HepG2 (cell line): Measurements from ENCODE around the gene TMSB15B. TPM values are rescaled to one million over a fixed set of nuclear protein-coding genes. Genes with fewer than 3 reads are reported as not detected.
"Not testable (repeated sequence)": the region's sequence is repeated elsewhere in the genome, so short reads cannot be mapped to it uniquely, and the experiment has no call there.

Experiments
- ATAC-seq: fragments of 200-7000 bp; cut with Tn5 transposase; 3 replicates; pipeline ENCODE4 v1.9.1; 2020; ENCODE audit warnings: mild to moderate bottlenecking, moderate library complexity
- BruUV-seq: library from RNA; stranded (reverse); fragments of 400-500 nt; replicated peaks from 2 replicates; lab custom pipeline; 2021; lab: Mats Ljungman, UMichigan
- CTCF ChIA-PET: fragments of 300-600 bp; formaldehyde crosslinking; extraction: SDS; loops from one replicate; lab custom pipeline; 2021; ENCODE audit warnings: low total read pairs, inconsistent platforms, low intra/inter-chr PET ratio; lab: Yijun Ruan, JAX
- POLR2A ChIA-PET: fragments of 350-600 bp; sonication (Branson Sonifier 250); formaldehyde crosslinking; loops from one replicate; lab custom pipeline; 2020; ENCODE audit warnings: antibody characterized with exemption, inconsistent platforms; lab: Yijun Ruan, JAX
- DNase-seq: peaks from one replicate; pipeline ENCODE4 v3.0.0-alpha.2; 2015; ENCODE audit warnings: low spot score
- FAIRE-seq: peaks from 3 replicates; lab custom pipeline; 2011; peaks lifted over from hg19 to GRCh38; lab: Jason Lieb, UNC
- H2AFZ ChIP-seq: one replicate; pipeline ENCODE4 v1.6.1; 2011; ENCODE audit warnings: low read length, inconsistent platforms
- H3K27ac ChIP-seq: fragments of 300-600 bp; 3 replicates; pipeline ENCODE4 v1.8.0; 2011; ENCODE audit warnings: mixed run types, mild to moderate bottlenecking, mixed read lengths, low read length, inconsistent platforms; ENCODE audit not compliant: insufficient read depth; ENCODE audit errors: extremely low read length
- H3K27me3 ChIP-seq, 2 experiments: fragments of 200-600 bp in 1 of 2; 2 replicates in 1 of 2; 3 replicates in 1 of 2; pipeline versions ENCODE4 v1.6.0 to v1.8.0; 2011; ENCODE audit warnings: low read length in 2 of 2, mild to moderate bottlenecking in 2 of 2, moderate library complexity in 2 of 2, inconsistent platforms in 1 of 2; ENCODE audit not compliant: insufficient read depth in 2 of 2, control insufficient read depth in 1 of 2
- H3K36me3 ChIP-seq, 2 experiments: fragments of 200-600 bp in 1 of 2; replicated peaks in 1 of 2; 2 replicates in 1 of 2; 3 replicates in 1 of 2; pipeline versions ENCODE4 v1.5.1 to v1.8.0; 2011; ENCODE audit warnings: low read length in 2 of 2, inconsistent platforms in 1 of 2; ENCODE audit not compliant: insufficient read depth in 2 of 2, control insufficient read depth in 1 of 2
- H3K4me1 ChIP-seq: 2 replicates; pipeline ENCODE4 v1.5.1; 2012; ENCODE audit warnings: low read length, inconsistent platforms; ENCODE audit not compliant: insufficient read depth
- H3K4me2 ChIP-seq: 2 replicates; pipeline ENCODE4 v1.6.0; 2011; ENCODE audit warnings: low read depth, low read length, inconsistent platforms
- H3K4me3 ChIP-seq, 3 experiments: fragments of 200-600 bp in 1 of 3; sonication (generic), shearing (Covaris generic) in 1 of 3; replicated peaks in 1 of 3; 2 replicates each; pipeline ENCODE4 v1.5.1; 2011 to 2016; ENCODE audit warnings: low read length in 3 of 3, inconsistent platforms in 2 of 3, low read depth in 2 of 3, mild to moderate bottlenecking in 2 of 3, control low read depth in 1 of 3, mixed read lengths in 1 of 3; ENCODE audit not compliant: insufficient read depth in 1 of 3
- H3K79me2 ChIP-seq: one replicate; pipeline ENCODE4 v1.6.1; 2011; ENCODE audit warnings: low read length, inconsistent platforms; ENCODE audit not compliant: insufficient read depth
- H3K9ac ChIP-seq: 2 replicates; pipeline ENCODE4 v1.6.0; 2011; ENCODE audit warnings: mild to moderate bottlenecking, low read depth, low read length, inconsistent platforms; ENCODE audit not compliant: insufficient read depth
- H3K9me3 ChIP-seq: 2 replicates; pipeline ENCODE4 v1.5.1; 2012; ENCODE audit warnings: mild to moderate bottlenecking, low read length
- H4K20me1 ChIP-seq: 2 replicates; pipeline ENCODE4 v1.6.0; 2011; ENCODE audit warnings: inconsistent platforms, mild to moderate bottlenecking, low read length, moderate library complexity; ENCODE audit not compliant: insufficient read depth
- CBX5 ChIP-seq: sonication (generic); formaldehyde crosslinking; IDR thresholded peaks from 2 replicates; pipeline ENCODE4 v1.4.0; 2020; ENCODE audit warnings: missing genetic modification reagents, borderline replicate concordance
- CEBPB ChIP-seq: IDR thresholded peaks from 2 replicates; pipeline ENCODE4 v1.6.1; 2011; ENCODE audit warnings: low read depth, low read length, improper control_type of control experiment, borderline replicate concordance
- IKZF4 ChIP-seq: sonication (generic); formaldehyde crosslinking; IDR thresholded peaks from 2 replicates; pipeline ENCODE4 v1.5.1; 2020; ENCODE audit warnings: borderline replicate concordance, mild to moderate bottlenecking, low read depth, missing genetic modification reagents; ENCODE audit errors: not compliant biosample characterization
- KDM5A ChIP-seq: fragments of 200-600 bp; sonication (generic); IDR thresholded peaks from 2 replicates; pipeline ENCODE4 v1.7.0; 2018; ENCODE audit warnings: antibody characterized with exemption, mild to moderate bottlenecking, low read length, borderline replicate concordance
- NFIB ChIP-seq: sonication (generic); formaldehyde crosslinking; IDR thresholded peaks from 2 replicates; pipeline ENCODE4 v1.9.0; 2021; ENCODE audit warnings: missing genetic modification reagents, mild to moderate bottlenecking, borderline replicate concordance
- RFX3 ChIP-seq: IDR thresholded peaks from 2 replicates; pipeline ENCODE4 v1.6.1; 2016; ENCODE audit warnings: missing biosample characterization, missing genetic modification reagents
- ZNF350 ChIP-seq: sonication (generic); formaldehyde crosslinking; IDR thresholded peaks from 2 replicates; pipeline ENCODE4 v1.4.0; 2020; ENCODE audit warnings: mild to moderate bottlenecking, low read depth, missing genetic modification reagents, borderline replicate concordance
- ZNF615 ChIP-seq: sonication (generic); formaldehyde crosslinking; IDR thresholded peaks from 2 replicates; pipeline ENCODE4 v1.5.0; 2020; ENCODE audit warnings: mild to moderate bottlenecking, missing genetic modification reagents, borderline replicate concordance
- ZNF775 ChIP-seq: sonication (generic); formaldehyde crosslinking; IDR thresholded peaks from 2 replicates; pipeline ENCODE4 v1.4.0; 2020; ENCODE audit warnings: missing genetic modification reagents, mild to moderate bottlenecking, moderate library complexity, borderline replicate concordance
- WGBS: methylation state at CpG from one replicate; pipeline ENCODE4 v1.1.6; 2017; ENCODE audit warnings: low lambda C conversion rate; 5-methylcytosine and 5-hydroxymethylcytosine counted together
- in situ Hi-C: cut with HindIII; loops from 2 replicates; pipeline ENCODE4 v1.10.0; 2017; ENCODE audit warnings: low pct_unique_long_range_greater_than_20kb; ENCODE audit not compliant: extremely low pct_ligation_motif_present
- intact Hi-C: fragments of 100-400 bp; cut with micrococcal nuclease; formaldehyde crosslinking; loops from one replicate; pipeline ENCODE4 v1.10.0; 2022; ENCODE audit not compliant: unreplicated experiment
- polyA plus RNA-seq, 8 experiments: library from polyadenylated mRNA; depleted of rRNA in 3 of 8; stranded (reverse) in 7 of 8; unstranded in 1 of 8; fragments of >200 nt; fragmentation: Illumina TruSeq in 4 of 8; extraction: Trizol in 4 of 8; gene quantifications; 2 replicates each; pipeline versions ENCODE4 v1.2.1 to v1.2.3, GENCODE V29; 2011 to 2016; ENCODE audit warnings: low read depth in 4 of 8, missing spikeins in 1 of 8, mixed read lengths in 1 of 8; ENCODE audit not compliant: insufficient read depth in 1 of 8
- total RNA-seq, 5 experiments: library from RNA; depleted of rRNA; stranded (reverse); fragments of >200 nt; fragmentation: Illumina TruSeq; extraction: Trizol; gene quantifications; 2 replicates each; pipeline ENCODE4 v1.2.3, GENCODE V29; 2016; ENCODE audit warnings: low read depth in 1 of 5
- TF ChIP-seq, protein P1 (sequence below): sonication (generic); formaldehyde crosslinking; IDR thresholded peaks from 2 replicates; pipeline ENCODE4 v1.8.1; 2023; ENCODE audit warnings: mild to moderate bottlenecking, moderate library complexity, missing genetic modification reagents
- TF ChIP-seq, protein P2 (sequence below): sonication (generic); formaldehyde crosslinking; IDR thresholded peaks from 2 replicates; pipeline ENCODE4 v1.8.0; 2022; ENCODE audit warnings: missing genetic modification reagents, low read depth, mild to moderate bottlenecking, borderline replicate concordance
- TF ChIP-seq, protein P3 (sequence below): sonication (generic); formaldehyde crosslinking; conservative IDR thresholded peaks from 2 replicates; pipeline ENCODE4 v1.4.0; 2020; ENCODE audit warnings: missing genetic modification reagents
- TF ChIP-seq, protein P4 (sequence below): sonication (generic); formaldehyde crosslinking; IDR thresholded peaks from 2 replicates; pipeline ENCODE4 v1.4.0; 2020; ENCODE audit warnings: missing genetic modification reagents

Gene TMSB15B
- total and polyA plus RNA-seq, 2 of the 13 experiments (the other 11 are each of a cell fraction or from before 2014, with no cell fraction given): not detected

DNA sequence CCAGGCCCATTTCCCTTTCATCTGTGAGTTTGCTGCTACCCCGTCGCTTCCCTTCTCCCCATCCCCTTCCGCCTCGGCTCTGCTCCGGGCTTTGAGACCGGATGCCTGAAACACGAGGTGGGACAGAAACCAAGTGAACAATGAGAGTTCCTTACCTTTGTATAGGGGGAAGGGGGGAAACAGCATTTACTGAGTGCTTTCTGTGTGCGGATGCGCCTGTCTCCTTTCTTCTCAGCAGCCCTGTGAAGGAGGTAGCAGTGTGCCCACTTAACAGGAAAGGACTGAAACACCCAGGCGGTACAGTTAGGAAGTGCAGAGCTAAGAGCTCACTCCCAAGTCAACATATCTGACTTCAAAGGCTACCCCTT is 43.2 kb upstream of the TMSB15B start:
- no peak for FAIRE-seq
- no peak overlapping the region for H3K27ac ChIP-seq
- intact Hi-C loops: no loop called here
- H3K36me3 ChIP-seq: no peaks in the 10 kb centered on the region
- TF ChIP-seq ZNF775 (CRISPR knock-in tag) (no peak), CEBPB (no peak), RFX3 (no peak), KDM5A (no peak), IKZF4 (no peak), NFIB (no peak), CBX5 (no peak), ZNF350 (no peak), ZNF615 (CRISPR knock-in tag) (no peak)
- TF ChIP-seq, protein P1, sequence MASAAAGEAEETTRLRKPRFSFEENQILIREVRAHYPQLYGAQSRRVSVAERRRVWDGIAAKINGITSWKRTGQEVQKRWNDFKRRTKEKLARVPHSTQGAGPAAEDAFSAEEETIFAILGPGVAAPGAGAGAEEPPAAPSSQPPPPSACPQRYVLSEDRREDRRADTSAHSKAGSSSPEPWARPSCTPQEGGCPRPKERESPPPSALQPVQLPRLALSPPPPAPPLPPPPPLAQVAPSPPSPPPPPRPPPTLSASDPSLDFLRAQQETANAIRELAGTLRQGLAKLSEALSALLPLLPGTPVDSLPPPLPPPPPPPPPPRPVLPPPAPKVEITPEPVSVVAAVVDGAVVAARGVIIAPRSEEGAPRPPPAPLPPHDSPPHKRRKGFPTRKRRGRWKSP: no peak
- TF ChIP-seq, protein P2, sequence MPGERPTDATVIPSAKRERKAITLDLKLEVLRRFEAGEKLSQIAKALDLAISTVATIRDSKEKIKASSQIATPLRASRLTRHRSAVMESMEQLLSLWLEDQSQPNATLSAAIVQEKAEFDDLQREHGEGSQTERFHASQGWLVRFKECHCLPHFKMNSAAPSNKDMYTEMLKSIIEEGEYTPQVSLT (CRISPR knock-in tag): no peak
- TF ChIP-seq, protein P3, sequence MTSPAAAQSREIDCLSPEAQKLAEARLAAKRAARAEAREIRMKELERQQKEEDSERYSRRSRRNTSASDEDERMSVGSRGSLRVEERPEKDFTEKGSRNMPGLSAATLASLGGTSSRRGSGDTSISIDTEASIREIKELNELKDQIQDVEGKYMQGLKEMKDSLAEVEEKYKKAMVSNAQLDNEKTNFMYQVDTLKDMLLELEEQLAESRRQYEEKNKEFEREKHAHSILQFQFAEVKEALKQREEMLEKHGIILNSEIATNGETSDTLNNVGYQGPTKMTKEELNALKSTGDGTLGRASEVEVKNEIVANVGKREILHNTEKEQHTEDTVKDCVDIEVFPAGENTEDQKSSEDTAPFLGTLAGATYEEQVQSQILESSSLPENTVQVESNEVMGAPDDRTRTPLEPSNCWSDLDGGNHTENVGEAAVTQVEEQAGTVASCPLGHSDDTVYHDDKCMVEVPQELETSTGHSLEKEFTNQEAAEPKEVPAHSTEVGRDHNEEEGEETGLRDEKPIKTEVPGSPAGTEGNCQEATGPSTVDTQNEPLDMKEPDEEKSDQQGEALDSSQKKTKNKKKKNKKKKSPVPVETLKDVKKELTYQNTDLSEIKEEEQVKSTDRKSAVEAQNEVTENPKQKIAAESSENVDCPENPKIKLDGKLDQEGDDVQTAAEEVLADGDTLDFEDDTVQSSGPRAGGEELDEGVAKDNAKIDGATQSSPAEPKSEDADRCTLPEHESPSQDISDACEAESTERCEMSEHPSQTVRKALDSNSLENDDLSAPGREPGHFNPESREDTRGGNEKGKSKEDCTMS (CRISPR knock-in tag): no peak
- TF ChIP-seq, protein P4, sequence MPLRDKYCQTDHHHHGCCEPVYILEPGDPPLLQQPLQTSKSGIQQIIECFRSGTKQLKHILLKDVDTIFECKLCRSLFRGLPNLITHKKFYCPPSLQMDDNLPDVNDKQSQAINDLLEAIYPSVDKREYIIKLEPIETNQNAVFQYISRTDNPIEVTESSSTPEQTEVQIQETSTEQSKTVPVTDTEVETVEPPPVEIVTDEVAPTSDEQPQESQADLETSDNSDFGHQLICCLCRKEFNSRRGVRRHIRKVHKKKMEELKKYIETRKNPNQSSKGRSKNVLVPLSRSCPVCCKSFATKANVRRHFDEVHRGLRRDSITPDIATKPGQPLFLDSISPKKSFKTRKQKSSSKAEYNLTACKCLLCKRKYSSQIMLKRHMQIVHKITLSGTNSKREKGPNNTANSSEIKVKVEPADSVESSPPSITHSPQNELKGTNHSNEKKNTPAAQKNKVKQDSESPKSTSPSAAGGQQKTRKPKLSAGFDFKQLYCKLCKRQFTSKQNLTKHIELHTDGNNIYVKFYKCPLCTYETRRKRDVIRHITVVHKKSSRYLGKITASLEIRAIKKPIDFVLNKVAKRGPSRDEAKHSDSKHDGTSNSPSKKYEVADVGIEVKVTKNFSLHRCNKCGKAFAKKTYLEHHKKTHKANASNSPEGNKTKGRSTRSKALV (CRISPR knock-in tag): no peak
- TF ChIP-seq, all 625 proteins: peak for 0
- ChIA-PET CTCF (no interaction called here), POLR2A (no interaction called here)
- 30% methylated on average over 2 of the region's 10 CpGs for WGBS
- Histone ChIP-seq H3K27me3 (no peaks in the 10 kb centered on the region; a peak in 1 of 5 replicates), H3K9me3 (no peaks in the 10 kb centered on the region), H3K4me2 (peak overlapping the region; percentile 58), H3K9ac (no peak overlapping the region), H4K20me1 (no peaks in the 10 kb centered on the region), H3K79me2 (no peaks in the 10 kb centered on the region), H3K4me3 (peak overlapping the region; percentile 19 to 61 (median 24); a peak in 4 of 6 replicates), H3K4me1 (no peaks in the 10 kb centered on the region), H2AFZ (no peak overlapping the region)
- DNase-seq (no peak), ATAC-seq (peak; percentile 88)
- in situ Hi-C loops: no loop called here
- BruUV-seq: no TSS peak

DNA sequence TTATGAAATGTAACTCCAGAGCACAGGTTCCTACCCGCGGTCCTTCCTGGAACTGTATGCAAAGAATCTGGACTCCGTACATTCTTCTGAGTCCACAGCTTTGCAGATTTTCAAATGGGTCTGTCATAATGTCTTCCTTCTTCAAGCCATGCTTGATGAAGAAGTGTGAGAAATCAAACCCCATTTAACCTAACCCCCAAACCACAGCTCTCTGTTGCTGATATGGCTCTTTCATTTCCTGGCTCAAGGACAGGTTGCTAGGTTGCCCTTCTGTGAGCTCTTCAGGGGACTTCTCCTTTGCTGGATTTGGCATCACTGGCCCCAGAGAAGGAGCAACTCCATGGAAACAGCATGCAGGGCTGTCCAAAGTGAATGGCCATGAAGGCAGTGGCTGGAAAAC is 41.9 kb upstream of the TMSB15B start:
- intact Hi-C loops: not testable (repeated sequence)

More for the DNA sequence above, 41.9 kb upstream of the TMSB15B start:
- CTCF ChIA-PET, H3K4me3 ChIP-seq, FAIRE-seq, H3K27me3 ChIP-seq, H2AFZ ChIP-seq, DNase-seq, H3K4me1 ChIP-seq, H3K9me3 ChIP-seq, in situ Hi-C loops, H3K79me2 ChIP-seq, H3K27ac ChIP-seq, BruUV-seq, ATAC-seq, H3K36me3 ChIP-seq, H4K20me1 ChIP-seq, POLR2A ChIA-PET, H3K9ac ChIP-seq, H3K4me2 ChIP-seq: not testable (repeated sequence)
- 100% methylated on average over 1 of the region's 3 CpGs for WGBS
